GM21619 (cell line): Measurements from ENCODE around the gene PDE4B.
"Not testable (repeated sequence)": the region's sequence is repeated elsewhere in the genome, so short reads cannot be mapped to it uniquely, and the experiment has no call there.

ENCODE experiments used
- ATAC-seq: cut with Tn5 transposase; IDR thresholded peaks from one replicate; pipeline ENCODE4 v1.9.1; 2021; ENCODE audit not compliant: unreplicated experiment

PDE4B gene

DNA sequence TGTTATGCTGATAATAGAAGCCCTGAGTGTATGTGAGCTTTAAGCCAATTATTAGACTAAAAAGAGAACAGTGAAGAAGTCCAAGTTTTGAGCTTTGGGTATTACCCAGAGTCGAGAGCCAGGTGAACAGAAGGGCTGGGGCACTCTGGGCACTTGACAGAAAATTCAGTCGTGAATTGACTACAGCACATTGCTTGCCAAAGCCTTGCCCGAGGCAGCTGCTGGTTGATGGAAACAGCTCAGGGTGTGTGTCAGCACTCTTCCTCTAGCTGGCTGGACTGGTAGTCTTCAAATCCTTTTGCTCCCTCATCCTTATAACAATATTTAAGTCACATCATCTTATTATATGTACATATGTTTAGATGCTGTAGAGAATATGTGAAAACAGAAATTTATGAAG, 21.3 kb downstream of the PDE4B start:
- ATAC-seq, result no peak

DNA sequence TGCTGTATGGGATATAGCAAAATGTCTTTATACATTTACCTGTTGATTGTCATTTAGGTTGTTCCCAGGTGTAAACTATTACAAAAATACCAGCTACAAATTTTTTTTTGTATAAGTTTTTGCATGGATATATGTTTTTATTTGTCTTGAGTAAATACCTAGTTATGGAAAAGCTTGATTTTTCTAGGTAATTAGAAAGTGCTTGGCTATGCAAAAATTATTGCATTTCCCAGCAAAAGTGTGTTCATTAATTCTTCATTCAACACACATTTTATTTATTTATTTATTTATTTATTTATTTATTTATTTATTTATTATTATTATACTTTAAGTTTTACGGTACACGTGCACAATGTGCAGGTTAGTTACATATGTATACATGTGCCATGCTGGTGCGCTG, 22.1 kb downstream of the PDE4B start:
- no peak for ATAC-seq

DNA sequence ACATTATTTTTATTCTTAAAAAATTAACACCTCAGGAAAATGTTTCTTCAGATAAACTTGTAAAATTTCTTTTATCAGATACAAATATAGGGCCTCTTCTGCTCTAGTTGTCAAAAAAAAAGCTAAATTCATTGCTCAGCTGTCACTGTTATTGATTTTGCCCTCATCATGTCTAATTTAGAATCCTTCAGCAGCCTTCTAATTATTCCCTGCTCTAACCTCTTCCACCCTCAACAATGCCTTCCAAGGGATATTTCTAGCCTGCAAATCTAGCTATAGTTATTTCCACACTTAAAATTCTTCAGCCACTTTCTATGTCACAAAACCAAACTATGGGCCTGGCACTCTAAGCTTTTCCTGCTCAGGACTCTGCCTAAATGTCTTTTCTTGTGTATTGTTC, 25.2 kb downstream of the PDE4B start:
- no peak for ATAC-seq

DNA sequence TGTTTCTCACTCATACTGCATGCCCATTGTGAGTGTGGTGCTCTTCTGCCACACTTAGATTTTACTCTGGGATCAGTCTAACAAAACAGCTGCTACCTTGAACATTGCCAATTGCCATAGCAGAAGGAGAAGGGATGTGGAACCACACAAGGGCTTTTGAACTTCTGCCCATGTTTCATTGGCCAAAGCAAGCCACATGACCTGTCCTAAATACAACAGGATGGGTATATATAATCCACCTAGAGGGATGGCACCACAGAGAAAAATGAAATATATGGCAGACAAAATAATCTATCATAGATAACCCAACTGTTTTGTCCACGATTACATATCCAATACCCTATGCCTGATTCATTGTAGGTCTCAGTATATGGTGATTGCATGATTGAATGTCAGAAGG, 26.3 kb downstream of the PDE4B start:
- ATAC-seq, result no peak

DNA sequence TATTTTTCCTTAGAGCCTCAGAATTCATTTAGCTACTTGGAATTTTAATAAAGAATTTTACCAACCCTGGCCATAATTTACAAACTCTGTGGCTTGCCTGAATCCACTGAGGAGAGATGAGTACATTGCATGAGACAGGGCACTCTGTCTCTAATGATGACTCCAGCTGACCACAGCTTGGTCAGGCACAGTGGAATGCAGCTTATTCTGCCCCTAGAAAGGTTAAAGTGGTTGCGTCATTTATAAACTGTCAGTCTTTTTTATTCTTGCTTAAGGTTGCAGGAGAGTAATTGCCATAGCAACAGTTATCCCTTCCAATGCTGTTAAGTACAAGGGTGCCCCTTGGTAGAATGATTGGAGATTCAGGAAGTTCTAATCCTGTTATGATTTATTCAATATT, 28.3 kb downstream of the PDE4B start:
- ATAC-seq, result no peak

DNA sequence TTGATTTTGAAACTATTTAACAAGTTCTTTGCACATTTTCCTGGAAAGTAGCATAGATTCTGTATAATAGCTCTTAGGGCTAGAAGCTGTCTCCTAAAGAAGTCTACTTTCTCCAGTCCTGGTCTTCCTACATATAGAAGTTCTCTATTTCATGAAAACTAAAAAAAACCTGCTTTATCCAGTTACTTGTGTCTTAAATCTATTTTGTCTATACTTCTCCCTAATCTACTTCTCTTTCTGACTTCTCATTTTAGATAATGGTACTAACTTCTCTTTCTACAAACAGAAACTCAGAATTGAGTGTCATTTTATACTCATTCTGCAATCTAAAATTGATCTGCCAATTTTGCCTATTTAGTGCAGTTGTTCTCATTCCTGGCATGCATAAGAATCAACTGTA, 28.7 kb downstream of the PDE4B start:
- ATAC-seq, result no peak

DNA sequence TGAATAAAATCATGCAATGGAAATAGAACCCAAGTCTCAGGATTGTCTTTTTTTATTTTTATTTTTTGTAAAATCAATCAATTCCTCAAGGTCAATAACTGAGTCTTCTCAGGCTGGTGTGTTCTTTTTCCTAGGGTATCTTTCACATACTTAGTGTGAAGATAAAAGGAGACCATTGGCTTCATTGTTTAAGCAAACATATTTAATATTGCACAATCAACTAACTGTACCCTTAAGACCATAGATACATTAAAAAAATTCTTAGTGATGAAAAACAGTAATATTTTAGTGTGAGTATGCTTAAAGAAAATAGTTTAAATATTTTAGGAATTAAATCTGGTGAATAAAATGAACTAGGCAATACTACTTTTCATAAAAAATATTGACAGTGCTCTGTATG, 31.4 kb downstream of the PDE4B start:
- no peak for ATAC-seq

DNA sequence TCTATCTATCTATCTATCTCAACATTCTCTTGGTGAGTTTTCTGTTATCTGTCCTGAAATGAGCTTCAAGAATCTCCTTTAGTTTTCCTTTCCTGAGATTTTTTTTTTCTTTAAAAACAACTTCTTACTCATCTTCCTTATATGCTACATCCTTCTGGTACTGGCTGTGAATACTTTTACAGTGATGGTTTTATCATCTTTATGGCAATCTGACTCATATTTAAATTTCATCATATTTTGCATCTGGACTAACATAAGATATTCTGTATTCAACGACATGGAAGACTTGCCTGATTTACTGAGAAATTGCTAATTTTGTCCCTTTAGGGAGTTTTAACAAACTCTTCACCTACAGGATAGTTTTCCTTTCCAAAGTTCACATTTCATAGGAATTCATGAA, 33.0 kb downstream of the PDE4B start:
- no peak for ATAC-seq

DNA sequence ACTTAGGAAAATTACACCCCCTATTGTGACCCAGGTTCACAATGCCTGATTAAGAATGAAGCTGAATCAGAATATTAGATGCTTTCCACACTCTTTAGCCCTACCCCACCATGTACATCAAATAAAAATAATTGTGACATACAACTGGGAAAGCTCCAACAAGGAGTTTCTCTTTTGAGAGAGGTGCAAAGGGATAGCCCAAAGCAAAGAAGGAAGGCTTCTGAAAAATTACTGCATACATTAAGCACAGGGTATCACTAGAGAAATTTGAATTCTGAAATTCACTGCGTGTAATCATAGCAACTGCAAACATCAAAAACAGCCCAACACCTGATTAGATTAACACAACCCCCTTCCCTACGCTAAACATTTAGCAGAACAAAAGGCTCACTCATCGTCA, 34.1 kb downstream of the PDE4B start:
- ATAC-seq, result no peak

DNA sequence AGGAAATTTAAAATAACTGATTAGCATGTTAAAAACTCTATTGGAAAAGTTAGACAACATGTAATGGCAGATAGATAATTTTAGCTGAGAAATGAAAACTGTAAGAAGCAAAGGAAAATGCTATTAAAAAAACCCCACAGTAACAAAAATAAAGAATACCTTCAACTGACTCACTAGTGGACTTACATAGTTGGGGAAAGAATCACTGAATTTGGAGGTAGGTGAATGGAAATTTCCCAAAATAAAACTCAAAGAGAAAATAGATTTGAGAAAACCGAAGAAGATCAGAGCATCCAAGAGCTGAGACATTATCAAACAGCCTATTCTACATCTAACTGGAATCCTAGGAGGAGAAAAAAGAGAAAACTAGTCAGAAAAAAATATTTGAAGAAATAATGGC, 34.7 kb downstream of the PDE4B start:
- no peak for ATAC-seq

DNA sequence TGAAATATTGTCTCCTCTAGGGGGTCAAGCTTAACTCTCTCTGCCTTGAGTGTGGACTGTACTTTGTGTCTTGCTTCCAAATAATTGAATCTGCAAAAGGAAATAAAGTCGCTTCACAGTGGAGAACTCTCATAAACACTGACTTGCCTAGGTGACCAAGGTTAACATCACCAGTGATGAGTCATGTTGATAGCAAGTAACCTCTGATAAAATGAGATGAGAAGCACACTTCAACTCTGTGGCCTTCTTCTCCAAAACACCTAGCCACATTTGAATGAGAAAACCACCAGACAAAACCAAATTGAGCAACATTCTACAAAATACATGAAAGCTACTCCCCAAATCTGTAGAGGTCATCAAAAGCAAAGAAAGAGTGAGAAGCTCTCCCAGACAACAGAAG, 37.6 kb downstream of the PDE4B start:
- ATAC-seq, result peak; percentile 54

DNA sequence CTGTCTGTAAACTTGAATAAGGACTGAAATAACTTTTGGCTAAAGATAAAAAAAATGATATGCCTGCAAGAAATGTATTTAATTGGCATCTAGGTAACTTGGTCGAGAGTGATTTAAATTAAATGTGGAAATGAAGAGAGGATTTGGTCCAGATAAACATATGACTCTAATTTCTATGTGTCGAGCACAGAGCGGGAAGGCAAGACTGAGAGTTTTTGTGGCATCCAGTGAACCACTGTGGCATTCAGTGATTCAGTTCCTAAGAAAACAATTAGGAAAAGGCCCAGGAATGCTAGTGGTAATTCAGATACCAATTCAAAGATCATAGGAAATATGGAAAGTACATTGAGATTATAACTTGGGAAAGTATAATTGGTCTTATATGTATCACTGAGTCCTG, 39.6 kb downstream of the PDE4B start:
- ATAC-seq, result no peak

DNA sequence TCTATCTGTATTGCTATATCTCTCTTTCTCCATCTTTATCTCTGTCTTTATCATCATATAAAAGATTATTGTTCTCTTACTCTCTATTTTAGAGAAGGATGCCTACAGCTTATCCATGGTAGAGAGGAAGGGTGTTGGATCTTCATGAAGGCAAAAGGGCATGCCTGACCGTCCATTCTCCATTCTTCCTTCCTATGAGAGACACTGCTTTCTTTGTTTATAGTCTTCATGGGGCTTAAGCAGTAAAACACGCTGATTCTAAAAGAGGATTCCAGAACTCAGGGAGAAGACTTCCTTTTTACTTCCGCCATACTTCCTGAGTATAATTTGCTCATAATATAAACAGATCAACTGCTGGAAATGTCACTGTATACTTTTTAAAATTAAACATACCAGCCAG, 44.0 kb downstream of the PDE4B start:
- no peak for ATAC-seq

DNA sequence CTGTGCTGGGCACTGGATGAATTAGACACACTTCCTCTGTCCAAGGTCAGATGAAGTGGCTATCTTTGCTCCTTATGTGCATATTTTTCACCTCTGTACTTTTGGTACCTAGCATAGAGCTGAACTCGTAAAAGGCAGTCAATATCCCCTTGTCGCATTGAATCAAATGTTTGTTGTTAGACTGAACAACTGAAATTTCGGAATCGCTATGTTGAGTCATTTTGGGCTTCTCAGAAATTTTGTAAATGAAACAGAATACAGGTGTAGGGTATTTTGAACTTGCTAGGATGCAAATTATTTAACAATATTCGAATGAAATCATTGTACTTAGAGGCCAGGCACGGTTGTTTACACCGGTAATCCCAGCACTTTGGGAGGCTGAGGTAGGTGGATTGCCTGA, 48.0 kb downstream of the PDE4B start:
- ATAC-seq, result no peak

DNA sequence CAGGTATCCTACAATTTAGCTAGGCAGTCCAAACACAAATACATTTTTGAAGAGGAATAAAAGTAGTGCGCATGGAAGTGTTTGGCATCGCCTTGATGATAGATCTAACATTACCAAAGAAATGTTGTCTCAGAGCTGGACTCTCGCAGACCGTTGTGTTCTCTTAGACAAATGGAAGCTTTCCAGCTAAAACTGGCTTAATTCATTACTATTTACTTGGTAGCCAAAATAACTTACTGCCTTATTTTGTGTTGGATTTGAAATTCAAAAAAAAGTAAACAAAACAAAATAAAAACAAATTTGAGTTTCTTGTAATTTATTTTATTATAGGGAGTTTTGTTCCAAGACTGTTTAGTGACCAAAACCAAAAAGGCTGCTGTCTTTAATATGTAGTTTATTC, 51.6 kb downstream of the PDE4B start:
- ATAC-seq, result no peak

DNA sequence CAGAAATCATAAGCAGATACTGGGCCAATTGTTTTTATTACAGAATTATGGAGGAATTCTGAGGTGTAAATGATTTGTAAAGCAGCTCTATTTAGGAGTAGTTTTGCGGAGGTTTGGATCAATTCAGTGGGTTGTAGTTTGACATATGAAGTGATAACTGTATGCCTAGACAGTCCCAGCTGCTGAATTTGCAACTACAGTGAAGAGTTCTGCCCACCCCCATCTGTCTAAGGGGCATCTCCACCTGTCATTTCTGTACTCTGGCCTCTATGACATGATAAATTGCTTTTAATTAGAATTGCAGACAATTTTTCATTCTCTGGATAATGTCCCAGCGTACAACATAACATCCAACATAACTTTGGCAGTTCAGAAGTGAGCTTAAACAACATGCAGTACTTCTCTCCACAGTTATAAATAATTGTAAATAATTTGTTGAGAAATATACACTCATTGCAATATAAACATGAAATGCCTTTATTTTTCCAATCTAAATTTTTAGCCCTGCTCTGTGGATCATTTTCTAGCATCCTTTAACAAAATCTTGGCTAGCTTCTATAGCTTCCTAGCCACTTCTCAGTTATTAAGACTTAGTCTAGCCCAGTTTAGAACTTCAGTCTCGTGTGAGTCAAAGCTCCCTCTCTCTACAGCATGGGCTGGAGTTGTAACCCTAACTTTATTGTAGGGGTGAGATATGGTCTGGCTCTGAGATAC, 52.3 kb downstream of the PDE4B start:
- no peak for ATAC-seq

DNA sequence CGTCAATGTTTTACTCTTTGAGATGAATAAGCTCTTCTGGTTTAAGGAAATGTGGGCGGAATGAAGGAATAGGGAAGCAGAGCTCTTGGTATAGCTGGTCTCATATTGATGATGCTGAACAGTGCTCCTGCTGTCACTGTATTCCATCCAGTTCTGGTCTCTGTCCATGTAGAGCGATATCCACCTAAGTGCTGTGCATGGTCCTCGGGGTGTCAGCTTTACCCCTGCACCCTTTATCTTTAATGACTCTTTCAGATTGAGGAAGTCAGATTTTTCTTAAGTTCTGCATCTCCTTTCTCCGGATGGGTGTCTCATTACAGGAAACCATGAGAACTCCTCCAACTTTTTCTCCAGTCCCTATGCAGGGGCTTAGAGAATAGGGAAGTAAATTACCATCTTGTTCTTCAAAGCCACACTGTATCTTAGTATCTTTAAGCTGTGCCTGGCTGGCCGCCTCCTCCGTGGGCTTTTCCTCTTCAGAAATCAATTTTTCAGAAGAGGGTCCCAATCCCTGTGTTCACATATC, 52.9 kb downstream of the PDE4B start:
- ATAC-seq, result no peak

DNA sequence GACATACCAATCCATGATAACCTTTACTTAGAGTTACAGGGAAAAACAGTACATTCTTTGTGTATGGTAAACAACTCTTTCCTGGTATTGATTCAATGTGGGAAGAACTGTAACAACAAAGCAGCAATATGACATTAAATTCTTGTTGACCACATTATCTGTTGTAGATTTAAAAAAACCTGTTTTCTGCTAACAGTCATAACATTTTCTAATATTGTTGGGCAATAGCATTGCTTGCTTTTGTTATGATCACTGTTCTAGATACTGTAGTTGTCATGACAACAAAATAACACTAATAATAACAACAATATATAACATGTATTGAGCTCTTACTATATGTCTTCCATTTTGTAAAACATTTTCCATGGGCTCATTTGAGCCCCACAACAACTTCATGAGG, 54.2 kb downstream of the PDE4B start:
- ATAC-seq, result no peak

DNA sequence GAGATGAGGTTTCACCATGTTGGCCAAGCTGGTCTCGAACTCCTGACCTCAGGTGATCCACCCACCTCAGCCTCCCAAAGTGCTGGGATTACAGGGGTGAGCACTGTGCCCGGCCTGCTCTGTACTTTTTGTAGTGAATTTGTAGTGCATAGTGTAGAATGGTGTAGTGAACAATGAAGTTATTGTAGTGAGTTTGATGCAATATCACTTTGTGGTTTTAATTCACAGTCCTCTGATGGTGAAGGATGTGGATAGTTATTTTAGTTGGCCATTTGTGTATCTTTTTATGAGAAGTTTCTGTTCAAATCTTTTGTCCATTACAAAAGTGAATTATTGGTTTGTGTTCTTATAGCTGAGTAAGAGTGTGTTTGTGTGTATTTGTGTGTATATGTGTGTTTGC, 57.6 kb downstream of the PDE4B start:
- ATAC-seq, result no peak

DNA sequence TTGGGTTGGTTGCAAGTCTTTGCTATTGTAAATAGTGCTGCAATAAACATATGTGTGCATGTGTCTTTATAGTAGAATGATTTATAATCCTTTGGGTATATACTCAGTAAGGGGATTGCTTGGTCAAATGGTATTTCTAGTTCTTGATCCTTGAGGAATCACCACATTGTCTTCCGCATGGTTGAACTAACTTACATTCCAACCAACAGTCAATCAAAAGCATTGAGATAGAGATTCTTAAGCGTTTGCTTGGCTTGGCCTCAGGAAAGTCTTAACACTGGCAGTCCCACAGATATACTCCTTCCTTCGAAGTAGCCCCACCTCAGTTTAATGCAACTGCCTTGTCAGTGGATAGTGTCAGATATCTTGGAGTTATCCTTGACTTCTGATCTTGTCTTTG, 63.9 kb downstream of the PDE4B start:
- ATAC-seq, result not testable (repeated sequence)

DNA sequence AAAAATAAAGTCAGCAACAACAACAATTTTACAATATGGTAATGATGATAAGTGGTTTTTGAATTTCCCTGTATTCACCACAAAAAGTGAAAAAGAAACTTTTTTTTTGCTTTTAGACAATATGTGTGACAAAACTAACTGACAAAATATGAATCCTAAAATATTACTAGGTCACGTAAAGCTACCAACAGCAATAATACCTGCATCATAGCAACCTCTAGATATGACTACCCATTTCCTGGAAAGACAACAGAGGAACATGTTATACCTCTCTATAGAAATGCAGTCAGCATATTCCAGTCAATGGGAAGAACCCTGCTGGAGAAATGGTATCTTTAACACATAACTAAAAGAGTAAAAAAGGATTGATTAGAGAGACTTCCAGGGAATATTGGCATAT, 73.7 kb downstream of the PDE4B start:
- peak; percentile 74 for ATAC-seq

DNA sequence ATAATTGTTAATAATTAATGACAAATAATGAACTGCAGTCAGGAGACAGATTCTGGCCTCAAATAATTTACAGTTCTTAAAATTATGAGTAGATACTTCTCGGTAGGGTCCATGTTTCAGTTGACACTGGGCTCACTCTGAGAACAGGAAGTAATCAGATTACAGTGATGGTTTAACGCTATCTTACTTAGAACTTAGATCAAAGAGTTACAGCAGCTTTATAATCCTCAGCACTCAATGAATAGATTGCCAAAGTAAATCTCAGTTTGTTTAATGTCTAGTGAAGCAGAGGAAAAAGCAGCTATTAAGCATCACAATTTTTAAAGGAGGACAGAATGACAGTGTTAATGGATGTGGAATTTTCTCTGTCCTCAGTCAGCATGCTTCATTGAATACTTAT, 79.6 kb downstream of the PDE4B start:
- no peak for ATAC-seq

DNA sequence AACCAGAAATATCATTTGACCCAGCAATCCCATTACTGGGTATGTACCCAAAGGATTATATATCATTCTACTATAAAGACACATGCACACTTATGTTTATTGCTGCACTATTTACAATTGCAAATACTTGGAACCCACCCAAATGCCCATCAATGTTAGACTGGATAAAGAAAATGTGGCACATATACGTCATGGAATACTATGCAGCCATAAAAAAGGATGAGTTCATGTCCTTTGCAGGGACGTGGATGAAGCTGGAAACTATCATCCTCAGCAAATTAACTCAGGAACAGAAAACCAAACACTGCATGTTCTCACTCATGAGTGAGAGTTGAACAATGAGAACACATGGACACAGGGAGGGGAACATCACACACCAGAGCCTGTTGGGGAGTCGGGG, 85.6 kb downstream of the PDE4B start:
- not testable (repeated sequence) for ATAC-seq
